Fibroblast of peridontal ligament (primary cell): ENCODE measurements around the gene CYTH1.
"Not testable (repeated sequence)": the region's sequence is repeated elsewhere in the genome, so short reads cannot be mapped to it uniquely, and the experiment has no call there.

Experiments used
- DNase-seq: peaks from one replicate; pipeline ENCODE4 v3.0.0-alpha.2; 2010; ENCODE audit errors: extremely low read depth

The CYTH1 gene

GRCh38 chr17:78759969-78760352 lies 22.1 kb downstream of the CYTH1 start:
- no peak for DNase-seq

GRCh38 chr17:78759203-78759968 lies 22.7 kb downstream of the CYTH1 start:
- DNase-seq, result peak; percentile 59

GRCh38 chr17:78753316-78754250 lies 28.5 kb downstream of the CYTH1 start:
- DNase-seq, result no peak

DNA sequence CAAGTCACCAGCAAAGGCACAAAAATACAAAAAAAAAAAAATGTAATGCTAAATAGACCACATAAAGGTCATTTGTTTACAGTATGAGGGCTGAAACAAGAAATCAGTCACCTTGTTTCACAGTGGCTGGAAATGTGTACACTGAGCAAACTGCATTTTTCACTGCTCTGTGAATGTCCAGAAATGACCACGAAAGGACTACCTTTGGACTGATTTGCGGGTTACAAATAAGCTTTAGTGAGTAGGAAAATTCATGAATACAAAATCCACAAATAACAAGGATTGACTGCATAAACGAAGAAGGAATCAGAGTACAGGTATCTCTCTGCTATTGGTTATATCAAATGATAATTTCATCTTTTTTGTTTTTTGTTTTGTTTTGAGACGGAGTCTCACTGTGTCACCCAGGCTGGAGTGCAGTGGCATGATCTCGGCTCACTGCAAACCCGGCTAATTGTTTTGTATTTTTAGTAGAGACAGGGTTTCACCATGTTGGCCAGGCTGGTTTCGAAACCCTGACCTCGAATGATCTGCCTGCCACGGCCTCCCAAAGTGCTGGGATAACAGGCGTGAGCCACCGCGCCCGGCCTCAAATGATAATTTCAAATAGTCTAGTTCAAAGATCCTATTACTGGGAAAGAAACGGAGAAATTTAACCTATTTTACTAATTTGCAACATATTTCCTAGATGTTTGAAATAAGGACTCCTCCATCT lies 30.5 kb downstream of the CYTH1 start:
- no peak for DNase-seq

DNA sequence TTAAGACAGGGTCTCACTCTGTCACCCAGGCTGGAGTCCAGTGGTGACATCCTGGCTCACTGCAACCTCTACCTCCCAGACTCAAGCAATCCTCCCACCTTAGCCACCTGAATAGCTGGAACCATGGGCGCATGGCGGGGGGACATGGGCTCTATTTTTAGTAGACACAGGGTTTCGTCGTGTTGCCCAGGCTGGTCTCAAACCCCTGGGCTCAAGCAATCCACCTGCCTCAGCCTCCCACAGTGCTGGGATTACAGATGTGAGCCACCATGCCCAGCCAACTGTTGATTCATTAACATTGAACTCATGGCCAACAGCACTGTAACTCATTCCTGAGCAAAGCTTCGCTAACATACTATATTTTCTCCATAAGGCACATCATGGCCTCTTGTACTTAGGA lies 31.1 kb downstream of the CYTH1 start:
- not testable (repeated sequence) for DNase-seq

DNA sequence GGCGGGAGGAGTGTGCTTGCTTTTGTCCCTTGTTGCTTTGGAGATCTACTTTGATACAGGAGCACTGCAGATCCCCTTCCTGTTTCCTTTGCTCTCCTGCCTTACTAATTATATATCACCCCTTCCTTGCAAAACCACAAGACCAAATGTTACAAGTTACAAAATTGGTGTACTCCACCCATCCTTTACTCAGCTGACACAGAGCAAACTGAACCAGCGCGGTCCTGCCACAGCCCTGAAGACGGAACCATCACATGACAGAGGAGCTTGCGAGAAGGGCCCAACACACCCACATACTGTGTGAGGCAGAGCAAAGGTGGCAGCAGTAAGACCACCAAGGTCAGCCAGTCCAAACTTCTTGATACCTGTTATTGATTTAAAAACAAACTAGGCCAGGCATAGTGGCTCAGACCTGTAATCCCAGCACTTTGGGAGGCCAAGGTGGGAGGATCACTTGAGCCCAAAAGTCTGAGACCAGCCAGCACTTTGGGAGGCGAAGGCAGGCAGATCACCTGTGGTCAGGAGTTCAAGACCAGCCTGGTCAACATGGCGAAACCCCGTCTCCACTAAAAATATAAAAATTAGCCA lies 33.2 kb downstream of the CYTH1 start:
- DNase-seq, result peak; percentile 72

DNA sequence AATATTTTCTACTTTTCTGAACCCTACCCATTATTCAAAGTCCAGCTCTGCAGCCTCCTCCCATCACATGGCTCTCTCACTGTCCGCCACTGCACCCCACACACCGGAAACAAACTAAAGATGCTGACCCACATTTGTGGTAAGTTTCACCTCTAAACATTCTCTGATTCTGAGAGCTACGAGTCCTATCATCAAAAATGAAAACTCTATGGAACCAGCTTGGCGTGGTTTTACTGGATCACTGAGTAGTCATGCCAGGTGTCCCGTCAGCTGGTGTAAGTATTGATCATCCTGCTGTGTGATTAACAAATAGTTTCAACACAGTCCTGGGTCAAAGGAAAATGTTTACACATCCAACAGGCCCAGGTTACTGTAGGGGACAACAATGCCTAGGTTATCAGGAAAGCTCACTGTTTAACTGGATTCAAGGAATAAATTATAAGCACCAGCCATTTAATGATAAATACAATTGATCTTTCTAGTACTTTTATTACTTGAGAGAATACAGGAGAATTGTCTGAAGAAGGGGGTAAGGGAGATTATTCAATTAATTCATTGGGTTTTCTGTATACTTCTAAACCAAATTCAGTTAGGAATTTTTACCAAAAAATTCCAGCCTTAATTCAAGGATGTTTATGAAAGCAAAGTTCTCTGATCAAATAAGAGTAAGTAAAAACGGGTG lies 33.9 kb downstream of the CYTH1 start:
- no peak for DNase-seq

- DNase-seq, result no peak
These were observed 34.6 kb downstream of the CYTH1 start for GRCh38 chr17:78747488-78747887.

- no peak for DNase-seq
These were observed 35.2 kb downstream of the CYTH1 start for GRCh38 chr17:78746949-78747269.

- no peak for DNase-seq
These were observed 35.7 kb downstream of the CYTH1 start for GRCh38 chr17:78746263-78746948.

DNA sequence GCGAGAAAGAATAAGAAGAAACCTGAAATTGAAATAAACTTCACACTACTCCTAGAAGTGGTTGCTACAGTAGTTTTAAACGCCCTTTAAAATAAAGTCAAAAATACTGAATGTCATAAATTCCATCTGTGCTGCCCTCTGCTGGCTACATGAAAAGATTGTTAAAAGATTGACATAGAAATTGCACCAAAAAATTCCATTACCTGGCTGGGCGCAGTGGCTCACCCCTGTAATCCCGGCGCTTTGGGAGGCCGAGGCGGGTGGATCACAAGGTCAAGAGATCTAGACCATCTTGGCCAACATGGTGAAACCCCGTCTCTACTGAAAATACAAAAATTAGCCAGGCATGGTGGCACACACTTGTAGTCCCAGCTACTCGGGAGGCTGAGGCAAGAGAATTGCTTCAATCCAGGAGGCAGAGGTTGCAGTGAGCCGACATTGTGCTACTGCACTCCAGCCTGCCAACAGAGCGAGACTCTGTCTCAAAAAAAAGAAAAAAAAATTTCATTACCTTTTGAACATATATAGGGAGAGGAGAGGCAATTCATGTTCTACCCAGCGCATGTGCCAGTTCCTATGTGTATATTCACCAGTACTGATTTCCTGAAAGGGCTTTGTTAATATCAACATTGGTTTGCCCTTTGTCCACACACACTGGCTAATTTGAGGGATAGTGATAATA lies 36.5 kb downstream of the CYTH1 start:
- peak; percentile 74 for DNase-seq

GRCh38 chr17:78742901-78743300 lies 39.2 kb downstream of the CYTH1 start:
- no peak for DNase-seq

- DNase-seq, result no peak
These were observed 40.3 kb downstream of the CYTH1 start for GRCh38 chr17:78741644-78742284.

GRCh38 chr17:78739331-78739931 lies 42.6 kb downstream of the CYTH1 start:
- no peak for DNase-seq

DNA sequence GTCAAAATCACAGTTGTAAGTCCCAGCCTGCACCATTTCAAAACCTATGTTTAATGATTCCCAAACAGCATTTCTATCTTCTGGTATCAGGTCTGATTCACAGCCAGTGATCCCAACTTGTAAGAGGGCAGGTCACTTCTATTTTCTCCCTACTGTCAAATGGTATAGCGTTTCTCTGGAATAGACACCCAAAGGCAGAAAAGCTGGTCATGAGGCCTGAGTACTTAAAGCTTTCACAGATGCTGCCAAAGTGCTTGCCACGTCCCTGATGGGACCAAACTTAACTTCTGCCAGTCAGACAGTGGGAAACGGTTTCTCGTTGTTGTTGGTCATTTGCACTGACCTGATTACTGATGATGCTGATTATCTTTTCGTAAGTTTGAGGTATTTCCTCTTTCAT lies 43.4 kb downstream of the CYTH1 start:
- no peak for DNase-seq

DNA sequence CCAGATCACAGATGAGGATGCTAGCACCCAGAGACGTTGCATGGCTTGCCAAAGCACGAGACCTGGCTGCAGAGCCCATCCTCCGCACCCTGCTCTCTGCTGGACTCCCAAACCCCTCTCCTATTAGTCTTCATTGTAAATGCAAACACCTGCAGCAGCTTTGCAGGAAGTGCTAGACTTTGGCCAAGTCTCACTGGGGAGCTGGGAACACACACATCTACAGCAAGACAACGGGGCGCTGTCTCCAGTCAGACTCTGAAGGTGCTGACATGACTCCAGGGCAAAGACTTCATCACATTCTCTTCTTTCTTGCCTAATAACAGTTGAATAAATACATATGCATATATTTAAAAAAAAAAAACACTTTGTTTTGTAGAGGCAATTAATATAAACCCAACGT lies 43.8 kb downstream of the CYTH1 start:
- no peak for DNase-seq

DNA sequence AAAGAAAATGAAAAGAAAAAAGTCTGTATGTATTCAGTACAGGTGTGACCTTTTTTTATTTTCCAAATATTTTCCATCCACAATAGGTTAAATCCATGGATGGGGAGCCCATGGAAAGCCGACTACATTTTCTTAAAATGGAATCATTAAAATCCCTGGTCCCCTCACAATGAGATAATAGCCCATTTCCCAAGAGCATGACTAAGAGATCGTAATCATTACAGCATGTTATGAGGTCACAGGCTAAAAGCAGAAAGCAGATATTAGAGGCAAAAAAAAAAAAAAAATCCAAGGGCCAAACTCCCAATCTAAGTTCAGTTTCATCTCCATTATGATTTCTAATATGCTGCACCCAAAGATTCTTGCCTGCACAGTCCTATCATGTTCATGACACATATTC lies 44.7 kb downstream of the CYTH1 start:
- DNase-seq, result peak; percentile 93

DNA sequence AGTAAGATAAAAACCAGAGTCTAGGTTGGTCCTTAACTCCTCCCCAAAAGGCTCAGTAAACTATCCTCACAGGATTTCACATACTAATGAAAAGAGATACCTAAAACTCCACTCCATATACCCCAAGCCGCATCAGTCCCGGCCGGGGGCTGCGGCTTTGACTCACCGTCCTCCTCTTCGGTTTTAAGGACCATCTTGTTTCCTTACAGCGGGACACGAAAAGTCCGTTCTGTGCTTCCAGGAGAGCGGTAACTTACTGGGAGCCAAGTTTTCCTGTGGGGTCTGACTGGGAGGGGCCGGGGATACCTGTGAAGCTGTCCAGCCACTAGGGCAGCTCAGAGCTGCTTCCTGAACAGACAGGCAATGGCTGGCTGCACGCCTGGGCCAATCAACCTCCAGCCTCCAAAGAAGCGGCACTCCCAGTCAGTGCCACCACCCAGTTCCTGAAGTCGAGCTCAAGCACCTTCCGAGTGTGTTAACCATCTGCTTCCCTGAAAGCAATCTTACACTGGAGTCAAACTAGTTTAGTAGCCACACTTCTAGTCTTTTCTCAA lies 45.5 kb downstream of the CYTH1 start:
- no peak for DNase-seq
